Measurements from ENCODE around the gene ADAMTS17.

The ADAMTS17 gene

DNA sequence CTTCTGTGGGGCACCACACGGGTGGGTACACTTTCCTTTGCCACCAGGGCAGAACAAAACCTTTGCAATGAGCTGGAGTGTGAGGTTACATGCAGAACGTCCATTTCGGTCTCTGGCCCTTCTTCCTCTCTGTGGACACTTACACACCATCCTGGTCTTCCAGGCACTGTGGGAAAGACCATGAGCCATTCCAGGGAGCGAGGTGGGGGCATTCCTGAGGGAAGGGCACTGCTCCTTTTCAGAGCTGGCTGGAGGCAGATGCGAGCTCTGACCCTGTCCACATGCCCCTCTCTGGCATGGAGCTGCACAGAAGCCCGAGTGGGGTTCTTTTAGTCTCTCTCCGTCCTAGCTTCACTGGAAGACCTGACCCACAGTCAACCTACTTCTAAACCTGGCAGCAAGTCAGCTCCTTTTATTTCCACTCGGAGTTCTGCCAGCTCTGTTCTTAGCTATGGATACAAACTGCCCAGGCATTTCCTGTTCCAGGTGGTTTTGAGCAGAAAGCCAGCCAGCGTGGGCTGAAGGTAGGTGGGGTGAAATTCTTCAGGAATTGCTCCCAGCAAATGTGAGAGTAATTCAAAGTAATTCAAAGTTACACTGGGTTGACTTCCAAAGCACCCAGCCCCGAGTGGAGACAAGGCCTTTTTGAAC lies 281.4 kb downstream of the ADAMTS17 start:
- no peak for TF ChIP-seq CTCF (IDR thresholded peaks at IDR 0.05)
- Histone ChIP-seq H3K9ac (no peak overlapping the region), H3K4me2 (ENCODE audit: low read length) (no peak overlapping the region)

DNA sequence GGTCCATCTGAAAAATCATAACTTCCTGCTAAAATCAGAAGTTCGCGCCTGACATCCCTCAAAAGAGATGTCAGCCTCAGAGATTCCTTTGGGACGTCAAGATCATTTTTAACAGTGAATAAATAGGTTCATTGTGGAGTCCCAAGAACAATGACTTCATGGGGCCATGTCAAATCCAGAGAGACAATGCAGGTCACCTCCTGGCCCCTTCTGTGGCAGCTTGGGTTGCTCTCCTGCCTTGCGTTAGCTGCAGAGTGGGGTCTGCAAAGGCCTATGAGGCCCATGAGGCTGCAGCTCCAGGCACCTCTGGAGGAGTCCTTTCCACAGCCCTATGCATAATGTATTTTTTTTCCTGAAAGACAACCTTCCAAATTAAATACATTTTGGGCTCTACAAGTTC lies 282.3 kb downstream of the ADAMTS17 start:
- Histone ChIP-seq H3K27ac (no peak overlapping the region), H3K9me3 (ENCODE audit: control insufficient read depth, low read length) (no peaks in the 10 kb centered on the region), H3K79me2 (no peaks in the 10 kb centered on the region), H3K9ac (no peak overlapping the region), H2AFZ (no peak overlapping the region), H3K4me2 (ENCODE audit: low read length) (no peak overlapping the region), H3K4me1 (no peaks in the 10 kb centered on the region), H3K4me3 (ENCODE audit: low read depth, low read length) (no peak overlapping the region), H3K27me3 (ENCODE audit: control insufficient read depth, insufficient read depth, low read length) (no peaks in the 10 kb centered on the region), H3K36me3 (ENCODE audit: control insufficient read depth, insufficient read depth, low read length) (no peaks in the 10 kb centered on the region)
- no peak for TF ChIP-seq CTCF (IDR thresholded peaks at IDR 0.05)

More for the DNA sequence above, 281.4 kb downstream of the ADAMTS17 start:
- H3K9me3 ChIP-seq (ENCODE audit: control insufficient read depth, low read length): no peaks in the 10 kb centered on the region
- no peaks in the 10 kb centered on the region for H3K36me3 ChIP-seq (ENCODE audit: control insufficient read depth, insufficient read depth, low read length)
- H3K79me2 ChIP-seq: no peaks in the 10 kb centered on the region
- H3K4me3 ChIP-seq (ENCODE audit: low read depth, low read length): no peak overlapping the region
- H3K4me1 ChIP-seq: no peaks in the 10 kb centered on the region
- no peak overlapping the region for H3K27ac ChIP-seq
- no peak overlapping the region for H2AFZ ChIP-seq
- no peaks in the 10 kb centered on the region for H3K27me3 ChIP-seq (ENCODE audit: control insufficient read depth, insufficient read depth, low read length)

DNA sequence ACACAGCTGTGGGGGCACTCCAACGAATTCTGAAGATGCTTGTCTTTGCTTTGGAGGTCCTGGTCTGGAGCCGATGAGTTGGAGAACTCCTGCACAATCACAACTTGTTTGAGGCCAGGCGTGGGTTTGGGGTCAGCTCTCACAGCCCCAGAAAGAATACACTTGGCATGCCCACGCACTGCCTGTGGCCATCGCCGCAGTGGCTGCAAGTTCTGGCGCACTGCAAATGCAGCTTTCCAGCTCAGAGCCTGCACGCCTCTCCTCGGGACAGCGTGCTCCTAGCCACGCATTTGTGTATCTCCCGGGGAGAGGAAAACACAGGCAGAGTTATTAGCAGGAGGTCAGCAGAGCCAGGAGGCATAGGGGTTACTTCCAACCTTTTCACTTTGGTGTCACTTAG lies 282.7 kb downstream of the ADAMTS17 start:
- no peak for TF ChIP-seq CTCF (IDR thresholded peaks at IDR 0.05)
- Histone ChIP-seq H3K4me1 (no peaks in the 10 kb centered on the region), H3K36me3 (ENCODE audit: control insufficient read depth, insufficient read depth, low read length) (no peaks in the 10 kb centered on the region), H3K4me3 (ENCODE audit: low read depth, low read length) (no peak overlapping the region), H3K27ac (no peak overlapping the region), H2AFZ (no peak overlapping the region), H3K9me3 (ENCODE audit: control insufficient read depth, low read length) (no peaks in the 10 kb centered on the region), H3K27me3 (ENCODE audit: control insufficient read depth, insufficient read depth, low read length) (no peaks in the 10 kb centered on the region), H3K9ac (no peak overlapping the region), H3K4me2 (ENCODE audit: low read length) (no peak overlapping the region), H3K79me2 (no peaks in the 10 kb centered on the region)

- Histone ChIP-seq H3K27me3 (ENCODE audit: control insufficient read depth, insufficient read depth, low read length) (no peaks in the 10 kb centered on the region), H3K4me3 (ENCODE audit: low read depth, low read length) (no peak overlapping the region), H3K4me2 (ENCODE audit: low read length) (no peak overlapping the region), H3K27ac (no peak overlapping the region), H3K9ac (no peak overlapping the region), H3K9me3 (ENCODE audit: control insufficient read depth, low read length) (no peaks in the 10 kb centered on the region), H3K4me1 (no peaks in the 10 kb centered on the region), H3K79me2 (no peaks in the 10 kb centered on the region), H3K36me3 (ENCODE audit: control insufficient read depth, insufficient read depth, low read length) (no peaks in the 10 kb centered on the region), H2AFZ (no peak overlapping the region)
- TF ChIP-seq CTCF (IDR thresholded peaks at IDR 0.05): no peak
These were observed 283.3 kb downstream of the ADAMTS17 start for GRCh38 chr15:100058458-100058857.

DNA sequence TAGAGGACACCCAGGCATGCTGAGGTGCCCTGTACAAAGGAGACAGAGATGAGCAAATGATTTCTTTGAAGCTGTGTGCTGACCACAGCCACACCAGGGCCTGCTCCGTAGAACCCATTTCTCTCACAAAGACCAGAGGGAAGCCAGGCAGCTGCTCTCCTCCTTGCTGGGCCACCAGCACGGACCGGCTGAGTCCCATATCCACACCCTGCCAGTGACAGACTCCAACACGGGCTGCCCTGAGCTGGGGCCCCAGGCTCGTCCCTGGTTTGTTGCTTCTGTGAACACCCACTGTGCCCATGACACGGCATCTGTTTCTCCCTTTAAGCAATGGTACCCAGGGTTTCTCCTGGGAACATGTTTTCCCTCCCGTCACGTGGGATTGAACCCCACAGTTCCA lies 284.5 kb downstream of the ADAMTS17 start:
- Histone ChIP-seq H2AFZ (no peak overlapping the region), H3K9ac (no peak overlapping the region), H3K4me3 (ENCODE audit: low read depth, low read length) (no peak overlapping the region), H3K27me3 (ENCODE audit: control insufficient read depth, insufficient read depth, low read length) (no peaks in the 10 kb centered on the region), H3K9me3 (ENCODE audit: control insufficient read depth, low read length) (no peaks in the 10 kb centered on the region), H3K36me3 (ENCODE audit: control insufficient read depth, insufficient read depth, low read length) (no peaks in the 10 kb centered on the region), H3K4me1 (no peaks in the 10 kb centered on the region), H3K4me2 (ENCODE audit: low read length) (no peak overlapping the region), H3K79me2 (no peaks in the 10 kb centered on the region), H3K27ac (no peak overlapping the region)
- no peak for TF ChIP-seq CTCF (IDR thresholded peaks at IDR 0.05)
